HG03139 (cell line): ENCODE data around the gene CSTF1.

Experiments
- ATAC-seq: cut with Tn5 transposase; IDR thresholded peaks from one replicate; pipeline ENCODE4 v1.9.1; 2021; ENCODE audit not compliant: unreplicated experiment

CSTF1 gene

GRCh38 chr20:56426926-56427325 is 34.5 kb downstream of the CSTF1 start:
- no peak for ATAC-seq

- ATAC-seq, result no peak
Measured at GRCh38 chr20:56427797-56428196, 35.4 kb downstream of the CSTF1 start.

GRCh38 chr20:56428410-56428809 is 36.0 kb downstream of the CSTF1 start:
- no peak for ATAC-seq

- ATAC-seq, result no peak
Measured at GRCh38 chr20:56428881-56429280, 36.4 kb downstream of the CSTF1 start.

GRCh38 chr20:56429502-56429901 is 37.1 kb downstream of the CSTF1 start:
- ATAC-seq, result no peak

- ATAC-seq, result no peak
Measured at GRCh38 chr20:56429941-56430340, 37.5 kb downstream of the CSTF1 start.

GRCh38 chr20:56430461-56430860 is 38.0 kb downstream of the CSTF1 start:
- ATAC-seq, result no peak

- ATAC-seq, result no peak
Measured at GRCh38 chr20:56430957-56431356, 38.5 kb downstream of the CSTF1 start.

GRCh38 chr20:56431471-56431870 is 39.0 kb downstream of the CSTF1 start:
- no peak for ATAC-seq

GRCh38 chr20:56433221-56433879 is 40.9 kb downstream of the CSTF1 start:
- ATAC-seq, result no peak

GRCh38 chr20:56433880-56434255 is 41.4 kb downstream of the CSTF1 start:
- ATAC-seq, result no peak

GRCh38 chr20:56437196-56437960 is 44.9 kb downstream of the CSTF1 start:
- no peak for ATAC-seq

GRCh38 chr20:56438284-56438683 is 45.8 kb downstream of the CSTF1 start:
- ATAC-seq, result no peak

GRCh38 chr20:56439771-56440291 is 47.4 kb downstream of the CSTF1 start:
- ATAC-seq, result no peak

GRCh38 chr20:56440346-56441007 is 48.0 kb downstream of the CSTF1 start:
- ATAC-seq, result peak; percentile 57

GRCh38 chr20:56442389-56443365 is 50.2 kb downstream of the CSTF1 start:
- no peak for ATAC-seq

- ATAC-seq, result no peak
Measured at GRCh38 chr20:56443654-56444540, 51.5 kb downstream of the CSTF1 start.

GRCh38 chr20:56445130-56445529 is 52.7 kb downstream of the CSTF1 start:
- no peak for ATAC-seq

- ATAC-seq, result no peak
Measured at GRCh38 chr20:56445540-56445939, 53.1 kb downstream of the CSTF1 start.

GRCh38 chr20:56447227-56447626 is 54.8 kb downstream of the CSTF1 start:
- no peak for ATAC-seq
